Measurements from ENCODE around the gene KRT27. TPM values are rescaled to one million over a fixed set of nuclear protein-coding genes. Genes with fewer than 3 reads are reported as not detected.
"Not testable (repeated sequence)": the region's sequence is repeated elsewhere in the genome, so short reads cannot be mapped to it uniquely, and the experiment has no call there.

The KRT27 gene
- total RNA-seq, 1 donor from 2014 or later, result not detected

DNA sequence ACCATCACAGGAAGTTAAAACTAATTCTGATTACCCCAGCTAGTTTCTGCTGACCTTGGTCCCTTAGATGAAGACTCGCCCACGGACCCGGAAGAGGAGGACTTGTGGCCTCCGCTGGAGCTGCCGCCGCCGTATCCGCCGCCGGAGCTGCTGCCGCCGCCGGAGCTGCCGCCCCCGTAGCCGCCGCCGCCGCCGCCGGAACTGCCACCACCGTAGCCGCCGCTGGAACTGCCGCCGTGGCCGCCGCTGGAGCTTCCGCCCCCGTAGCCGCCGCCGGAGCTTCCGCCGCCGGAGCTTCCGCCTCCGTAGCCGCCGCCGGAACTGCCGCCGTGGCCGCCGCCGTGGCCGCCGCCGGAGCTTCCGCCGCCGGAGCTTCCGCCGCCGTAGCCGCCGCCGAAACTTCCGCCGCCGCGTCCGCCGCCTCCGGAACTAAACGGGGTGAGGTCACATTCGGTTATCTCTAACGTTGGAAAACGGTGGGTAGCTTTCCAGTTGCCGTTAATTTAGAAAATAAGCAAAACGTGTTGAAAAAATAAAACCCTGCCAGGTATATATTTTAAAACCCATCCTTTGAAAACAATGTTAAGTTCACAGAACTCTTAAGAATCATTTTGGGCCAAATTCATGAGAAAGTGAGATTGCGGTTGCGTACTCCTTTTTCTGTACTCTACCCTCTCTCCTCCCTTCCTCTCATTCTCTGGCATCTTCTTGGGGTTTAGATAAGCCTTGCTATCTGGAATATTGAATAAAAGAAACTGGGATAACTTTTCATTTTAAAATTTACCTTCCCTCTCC is 36.6 kb upstream of the KRT27 start:
- Mint-ChIP-seq H3K4me1 (ENCODE audit: unreplicated experiment) (no peaks in the 10 kb centered on the region), H3K36me3 (peaks cover 39% of the 10 kb centered on the region), H3K27ac (peak overlapping the region; percentile 92), H3K27me3 (peaks cover 6% of the 10 kb centered on the region), H3K4me3 (peak overlapping the region; percentile 93), H3K9me3 (no peaks in the 10 kb centered on the region)
- TF ChIP-seq CTCF (conservative IDR thresholded peaks at IDR 0.05), result no peak
- peak; percentile 89 for DNase-seq (ENCODE audit: extremely low spot score, unreplicated experiment)

DNA sequence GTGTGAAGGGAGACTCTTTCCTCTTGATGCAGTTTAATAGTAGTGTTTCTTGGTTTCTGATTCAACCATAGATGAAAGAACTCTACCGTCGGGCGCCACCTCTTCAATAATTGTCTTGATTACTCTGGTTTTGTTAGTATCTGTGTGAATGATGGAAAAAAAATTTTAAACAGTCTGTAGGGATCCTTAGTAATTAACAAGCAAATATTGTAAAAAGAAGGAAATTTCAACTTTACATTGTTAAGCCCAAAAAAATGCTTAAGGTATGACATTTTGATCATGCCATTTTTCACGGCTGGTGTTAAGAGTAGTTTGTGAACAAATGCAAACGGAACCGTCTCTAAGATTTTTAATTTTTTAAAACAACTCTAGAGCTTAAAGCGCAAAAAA is 36.0 kb upstream of the KRT27 start:
- Mint-ChIP-seq H3K36me3 (peaks cover 39% of the 10 kb centered on the region), H3K27ac (peak overlapping the region; percentile 92), H3K4me1 (ENCODE audit: unreplicated experiment) (no peaks in the 10 kb centered on the region), H3K4me3 (peak overlapping the region; percentile 93), H3K9me3 (no peaks in the 10 kb centered on the region), H3K27me3 (peaks cover 10% of the 10 kb centered on the region)
- DNase-seq (ENCODE audit: extremely low spot score, unreplicated experiment), result no peak
- no peak for TF ChIP-seq CTCF (conservative IDR thresholded peaks at IDR 0.05)

DNA sequence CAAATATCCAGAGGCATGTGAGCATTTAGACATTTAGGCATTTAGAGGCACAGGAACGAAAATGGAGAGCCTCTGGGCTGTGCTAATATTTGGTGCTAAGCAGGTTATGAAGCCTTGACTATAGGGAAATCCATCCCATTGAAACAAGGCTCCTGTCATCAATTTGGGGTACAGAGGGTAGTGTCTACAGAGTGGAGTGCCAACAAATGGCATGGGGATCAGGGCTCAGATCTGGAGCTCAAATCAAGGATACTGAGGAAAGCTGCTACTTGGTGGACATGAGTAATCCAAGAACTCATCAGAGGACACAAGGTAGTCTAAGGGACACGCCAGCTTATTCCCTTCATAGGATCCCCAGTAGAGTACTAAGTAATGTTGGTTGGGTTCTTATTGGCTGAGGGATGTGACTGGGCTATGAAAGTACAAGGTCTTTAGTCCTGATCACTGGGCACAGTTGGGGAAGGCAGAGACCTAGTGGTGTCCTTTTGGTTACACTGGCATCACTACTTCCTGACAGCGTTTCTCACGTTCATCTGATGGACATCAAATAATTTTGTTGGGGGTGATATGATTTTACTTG is 34.8 kb upstream of the KRT27 start:
- no peak overlapping the region for H3K27ac Mint-ChIP-seq
- TF ChIP-seq CTCF (conservative IDR thresholded peaks at IDR 0.05), result no peak
- H3K4me1 Mint-ChIP-seq (ENCODE audit: unreplicated experiment), result no peaks in the 10 kb centered on the region
- no peaks in the 10 kb centered on the region for H3K9me3 Mint-ChIP-seq
- peaks cover 19% of the 10 kb centered on the region for H3K27me3 Mint-ChIP-seq
- peak overlapping the region; percentile 93 for H3K4me3 Mint-ChIP-seq
- DNase-seq (ENCODE audit: extremely low spot score, unreplicated experiment), result no peak
- peaks cover 35% of the 10 kb centered on the region for H3K36me3 Mint-ChIP-seq

- Mint-ChIP-seq H3K9me3 (no peaks in the 10 kb centered on the region), H3K36me3 (peaks cover 35% of the 10 kb centered on the region), H3K4me1 (ENCODE audit: unreplicated experiment) (no peaks in the 10 kb centered on the region), H3K27me3 (peaks cover 24% of the 10 kb centered on the region), H3K4me3 (peak overlapping the region; percentile 93), H3K27ac (no peak overlapping the region)
- DNase-seq (ENCODE audit: extremely low spot score, unreplicated experiment), result no peak
- TF ChIP-seq CTCF (conservative IDR thresholded peaks at IDR 0.05), result no peak
Measured at GRCh38 chr17:40816569-40816968, 34.2 kb upstream of the KRT27 start.

DNA sequence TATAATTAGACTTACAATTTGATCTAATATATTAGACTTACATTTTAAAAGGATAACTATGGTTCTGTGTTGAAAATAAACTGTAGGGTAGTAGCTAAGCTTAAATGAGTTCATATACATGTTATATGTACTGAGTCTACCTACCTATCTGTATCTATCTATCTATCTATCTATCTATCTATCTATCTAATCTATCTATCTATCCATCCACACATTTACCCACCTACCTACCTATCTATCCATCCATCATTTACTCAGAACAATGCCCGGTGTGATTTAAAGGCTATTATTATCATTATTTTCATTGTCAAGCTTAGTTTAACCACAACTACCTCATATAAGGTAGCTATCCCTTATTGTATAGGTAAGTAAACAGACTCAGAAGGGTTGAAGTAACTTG is 33.0 kb upstream of the KRT27 start:
- H3K4me3 Mint-ChIP-seq, result no peak overlapping the region

GRCh38 chr17:40814657-40815056 is 32.3 kb upstream of the KRT27 start:
- H3K4me1 Mint-ChIP-seq (ENCODE audit: unreplicated experiment); DNase-seq (ENCODE audit: extremely low spot score, unreplicated experiment); H3K27ac Mint-ChIP-seq; H3K9me3 Mint-ChIP-seq: not testable (repeated sequence)
- Mint-ChIP-seq H3K36me3 (peaks cover 26% of the 10 kb centered on the region), H3K27me3 (peaks cover 40% of the 10 kb centered on the region), H3K4me3 (peak overlapping the region; percentile 19)

More for the DNA sequence above, 33.0 kb upstream of the KRT27 start:
- H3K27me3 Mint-ChIP-seq, result peaks cover 33% of the 10 kb centered on the region
- no peak for DNase-seq (ENCODE audit: extremely low spot score, unreplicated experiment)
- H3K27ac Mint-ChIP-seq, result no peak overlapping the region
- no peaks in the 10 kb centered on the region for H3K4me1 Mint-ChIP-seq (ENCODE audit: unreplicated experiment)
- no peaks in the 10 kb centered on the region for H3K9me3 Mint-ChIP-seq
- no peak for TF ChIP-seq CTCF (conservative IDR thresholded peaks at IDR 0.05)
- H3K36me3 Mint-ChIP-seq, result peaks cover 33% of the 10 kb centered on the region

All from type B pancreatic cell (in vitro differentiated cells).